Fibroblast of gingiva (primary cell): ENCODE measurements around the gene ERCC2.
"Not testable (repeated sequence)": the region's sequence is repeated elsewhere in the genome, so short reads cannot be mapped to it uniquely, and the experiment has no call there.

Source experiments
- DNase-seq: peaks from one replicate; pipeline ENCODE4 v3.0.0-alpha.2; 2011; ENCODE audit warnings: low read depth

ERCC2 gene

GRCh38 chr19:45370410-45371204 is at the start of gene ERCC2:
Gene ERCC2 (minus strand): TSS chr19:45370573. CDS start chr19:45370540, 33 bp downstream.
- peak; percentile 99 for DNase-seq

GRCh38 chr19:45419895-45420294 is 49.5 kb upstream of the ERCC2 start:
- no peak for DNase-seq

- no peak for DNase-seq
Observed at GRCh38 chr19:45419396-45419795, 49.0 kb upstream of the ERCC2 start.

- no peak for DNase-seq
Observed at GRCh38 chr19:45418802-45419201, 48.4 kb upstream of the ERCC2 start.

GRCh38 chr19:45417151-45417550 is 46.8 kb upstream of the ERCC2 start:
- DNase-seq = no peak

GRCh38 chr19:45414468-45414867 is 44.1 kb upstream of the ERCC2 start:
- no peak for DNase-seq

- no peak for DNase-seq
Observed at GRCh38 chr19:45413497-45413896, 43.1 kb upstream of the ERCC2 start.

GRCh38 chr19:45410330-45410729 is 40.0 kb upstream of the ERCC2 start:
- not testable (repeated sequence) for DNase-seq

- no peak for DNase-seq
Observed at GRCh38 chr19:45409557-45409920, 39.2 kb upstream of the ERCC2 start.

GRCh38 chr19:45408830-45409556 is 38.6 kb upstream of the ERCC2 start:
- DNase-seq = no peak

- DNase-seq = no peak
Observed at GRCh38 chr19:45408121-45408520, 37.7 kb upstream of the ERCC2 start.

GRCh38 chr19:45407585-45407984 is 37.2 kb upstream of the ERCC2 start:
- DNase-seq = not testable (repeated sequence)

- DNase-seq = no peak
Observed at GRCh38 chr19:45407091-45407375, 36.7 kb upstream of the ERCC2 start.

- DNase-seq = peak; percentile 69
Observed at GRCh38 chr19:45406226-45407090, 36.1 kb upstream of the ERCC2 start, which contains the start of gene POLR1G. Gene POLR1G (plus strand): TSS chr19:45406644. CDS start chr19:45406697, 53 bp downstream.

GRCh38 chr19:45405435-45406225 is 35.3 kb upstream of the ERCC2 start:
- peak; percentile 82 for DNase-seq

- peak; percentile 61 for DNase-seq
Observed at GRCh38 chr19:45404557-45405434, 34.4 kb upstream of the ERCC2 start, which contains the start of gene PPP1R13L. Gene PPP1R13L (minus strand): TSS chr19:45405069. CDS start chr19:45398318, 6,751 bp downstream.

GRCh38 chr19:45403781-45404556 is 33.6 kb upstream of the ERCC2 start:
- DNase-seq = no peak

GRCh38 chr19:45403272-45403671 is 32.9 kb upstream of the ERCC2 start:
- DNase-seq = no peak

GRCh38 chr19:45402298-45403061 is 32.1 kb upstream of the ERCC2 start:
- DNase-seq = no peak
